Mucosa of stomach (tissue), 1 donor: ENCODE measurements around the gene ZNF440.
"Not testable (repeated sequence)": the region's sequence is repeated elsewhere in the genome, so short reads cannot be mapped to it uniquely, and the experiment has no call there.

ENCODE experiments used
- H3K27me3 ChIP-seq: one replicate; pipeline ENCODE4 v1.7.0; 2013; ENCODE audit warnings: mild to moderate bottlenecking, low read length; ENCODE audit not compliant: control insufficient read depth, insufficient read depth
- H3K36me3 ChIP-seq: one replicate; pipeline ENCODE4 v1.7.0; 2013; ENCODE audit warnings: low read length; ENCODE audit not compliant: control insufficient read depth, insufficient read depth
- H3K4me1 ChIP-seq: one replicate; pipeline ENCODE4 v1.7.0; 2013; ENCODE audit warnings: mild to moderate bottlenecking, low read length; ENCODE audit not compliant: control insufficient read depth, insufficient read depth
- H3K4me3 ChIP-seq: one replicate; pipeline ENCODE4 v1.7.0; 2013; ENCODE audit warnings: low read length
- H3K9ac ChIP-seq: one replicate; pipeline ENCODE4 v1.7.0; 2013; ENCODE audit warnings: mild to moderate bottlenecking, low read length, moderate library complexity
- H3K9me3 ChIP-seq: one replicate; pipeline ENCODE4 v1.7.0; 2013; ENCODE audit warnings: mild to moderate bottlenecking, low read length, moderate library complexity; ENCODE audit not compliant: control insufficient read depth
- donor health status: Pancreatic carcinoma.

Gene ZNF440

DNA sequence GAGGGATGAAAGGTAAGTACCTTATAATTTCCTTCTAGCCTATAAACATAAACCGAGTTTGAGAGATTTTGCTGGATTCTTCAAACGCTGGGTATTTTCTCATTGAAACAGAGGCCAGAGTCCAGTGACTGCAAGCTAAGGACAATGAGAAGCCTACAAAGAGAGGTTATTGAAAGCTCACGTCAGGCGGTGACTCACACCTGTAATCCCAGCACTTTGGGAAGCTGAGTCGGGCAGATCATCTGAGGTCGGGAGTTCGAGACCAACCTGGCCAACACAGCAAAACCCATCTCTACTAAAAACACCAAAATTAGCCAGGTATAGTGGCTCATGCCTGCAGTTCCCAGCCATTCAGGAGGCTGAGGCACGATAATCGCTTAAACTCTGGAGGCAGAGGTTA lies 58.6 kb downstream of the ZNF440 start:
- peaks cover 15% of the 10 kb centered on the region for H3K9me3 ChIP-seq

DNA sequence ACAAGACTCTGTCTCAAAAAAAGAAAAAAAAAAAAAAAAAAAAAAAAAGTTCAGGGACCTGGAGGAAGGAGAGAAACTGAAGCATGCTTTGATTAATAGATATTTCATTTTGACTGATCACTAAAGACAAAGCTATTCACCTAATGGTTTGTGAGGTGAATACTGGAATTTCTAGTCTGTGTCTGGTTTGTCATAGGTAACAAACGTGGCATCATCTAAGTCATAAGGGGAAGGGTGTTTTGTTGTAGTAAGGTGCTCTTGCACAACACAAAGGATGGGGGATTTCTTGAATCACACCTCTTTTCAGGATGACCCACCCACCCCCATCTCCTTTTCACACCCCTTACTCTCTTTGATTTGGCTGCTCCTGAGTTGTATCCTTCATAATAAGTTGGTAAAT lies 59.7 kb downstream of the ZNF440 start:
- peaks cover 5% of the 10 kb centered on the region for H3K9me3 ChIP-seq
- no peak overlapping the region for H3K4me3 ChIP-seq
- H3K27me3 ChIP-seq, result no peaks in the 10 kb centered on the region
- H3K4me1 ChIP-seq, result no peaks in the 10 kb centered on the region
- no peaks in the 10 kb centered on the region for H3K36me3 ChIP-seq
- no peak overlapping the region for H3K9ac ChIP-seq

More for the DNA sequence above, 58.6 kb downstream of the ZNF440 start:
- H3K4me3 ChIP-seq, result no peak overlapping the region
- no peaks in the 10 kb centered on the region for H3K4me1 ChIP-seq
- H3K27me3 ChIP-seq, result no peaks in the 10 kb centered on the region
- H3K9ac ChIP-seq, result no peak overlapping the region
- H3K36me3 ChIP-seq, result peaks cover 5% of the 10 kb centered on the region

DNA sequence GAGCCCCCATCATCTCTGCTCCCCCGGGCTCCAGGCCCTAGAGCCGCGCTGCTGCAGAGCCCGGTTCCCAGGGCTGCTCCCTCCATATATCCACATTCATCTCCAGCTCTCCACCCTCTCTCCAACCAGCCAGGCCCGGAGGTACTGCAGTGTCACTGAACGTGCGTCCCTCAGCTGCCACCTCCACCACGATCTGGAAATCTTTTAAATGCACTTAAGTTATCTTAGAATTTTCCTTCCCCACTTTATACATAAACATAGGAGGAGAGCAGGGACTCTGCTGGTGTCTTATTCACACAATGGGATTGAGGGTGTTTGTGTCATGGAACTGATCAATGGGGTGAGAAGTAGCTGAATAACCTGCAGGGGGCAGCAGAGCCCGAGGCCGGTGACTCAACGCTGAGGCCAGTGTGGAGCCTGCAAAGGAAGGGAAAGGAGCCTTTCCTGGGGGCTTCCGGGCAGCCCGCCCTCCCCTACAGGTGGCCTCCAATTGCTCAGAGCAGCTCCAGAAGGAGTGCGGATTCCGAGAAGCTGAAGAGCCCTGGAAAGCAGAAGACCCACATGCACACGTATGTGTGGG lies 65.7 kb downstream of the ZNF440 start:
- H3K4me3 ChIP-seq, H3K36me3 ChIP-seq, H3K9ac ChIP-seq, H3K27me3 ChIP-seq, H3K9me3 ChIP-seq, H3K4me1 ChIP-seq: not testable (repeated sequence)

DNA sequence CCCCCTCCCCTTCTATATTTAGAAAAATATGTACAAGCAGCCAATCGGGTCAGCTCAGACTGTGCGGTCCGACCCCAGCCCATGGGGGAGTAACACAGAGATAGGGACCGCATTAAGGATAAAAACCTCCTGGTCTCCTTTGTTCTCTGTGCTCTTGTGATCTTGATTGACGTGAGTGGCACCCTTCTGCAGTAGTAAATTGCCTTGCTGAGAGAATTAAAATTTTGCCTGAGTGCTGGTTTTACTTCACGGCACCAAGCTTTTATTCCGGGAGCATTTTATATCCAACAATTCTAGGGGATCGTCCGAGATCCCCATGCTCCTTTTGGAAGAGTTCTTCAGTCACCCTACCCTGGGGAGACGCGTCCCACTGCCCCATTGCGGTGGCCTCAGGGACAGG lies 66.5 kb downstream of the ZNF440 start:
- Histone ChIP-seq H3K4me3 (no peak overlapping the region), H3K36me3 (no peaks in the 10 kb centered on the region), H3K27me3 (no peaks in the 10 kb centered on the region), H3K4me1 (peaks cover 9% of the 10 kb centered on the region), H3K9me3 (no peaks in the 10 kb centered on the region), H3K9ac (no peak overlapping the region)

DNA sequence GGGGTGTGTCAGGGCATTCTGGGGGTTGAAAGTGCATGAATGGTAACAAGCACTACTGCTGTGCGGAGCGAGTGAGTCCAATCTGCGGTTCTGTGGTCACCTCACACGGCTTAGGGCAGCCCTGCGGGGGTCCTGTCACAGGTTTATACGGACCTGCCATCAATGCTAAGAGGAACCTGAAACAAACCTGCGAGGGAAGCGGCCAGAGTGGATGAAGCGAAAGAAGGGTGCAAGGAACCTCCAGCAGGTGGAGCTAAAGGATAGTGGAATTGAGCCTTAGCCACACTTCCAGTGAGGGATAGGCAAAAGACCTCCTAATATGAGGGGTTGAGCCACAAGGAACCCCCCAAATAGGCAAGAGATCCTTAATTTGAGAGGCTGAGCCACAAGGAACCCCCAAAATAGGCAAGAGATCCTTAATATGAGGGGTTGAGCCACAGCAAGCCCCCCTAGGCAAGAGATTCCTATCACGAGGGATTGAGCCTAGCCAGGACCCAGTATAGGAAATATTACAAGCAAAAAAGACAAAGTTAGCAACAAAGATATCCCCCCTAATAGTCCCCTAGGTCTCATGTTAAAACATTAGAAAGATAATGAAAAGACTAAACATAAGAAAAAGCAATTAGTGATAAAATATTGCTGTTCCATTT lies 67.2 kb downstream of the ZNF440 start:
- Histone ChIP-seq H3K9me3 (no peaks in the 10 kb centered on the region), H3K4me1 (peaks cover 9% of the 10 kb centered on the region), H3K9ac (no peak overlapping the region), H3K27me3 (no peaks in the 10 kb centered on the region), H3K4me3 (no peak overlapping the region), H3K36me3 (no peaks in the 10 kb centered on the region)

DNA sequence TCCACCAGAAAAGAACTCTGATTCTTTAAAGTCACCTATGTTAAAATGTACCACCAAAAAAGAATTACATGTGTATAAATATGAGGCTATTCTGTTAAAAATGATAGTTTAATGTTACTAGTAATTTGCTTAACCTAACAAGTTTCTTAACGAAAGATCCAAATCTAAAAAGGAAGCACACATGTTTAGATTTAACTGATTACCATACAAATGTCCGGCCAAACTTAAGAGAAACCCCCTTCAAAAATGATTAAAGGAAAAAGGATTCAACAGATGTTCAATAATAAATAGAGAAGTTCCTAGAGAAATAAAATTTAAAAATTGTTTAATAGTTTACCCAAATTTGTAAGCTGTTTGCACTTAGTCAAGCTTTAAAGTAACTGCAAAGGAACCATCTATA lies 68.5 kb downstream of the ZNF440 start:
- Histone ChIP-seq H3K27me3 (no peaks in the 10 kb centered on the region), H3K9me3 (no peaks in the 10 kb centered on the region), H3K9ac (no peak overlapping the region), H3K4me1 (peaks cover 14% of the 10 kb centered on the region), H3K4me3 (no peak overlapping the region), H3K36me3 (no peaks in the 10 kb centered on the region)
